WERI-Rb-1 (cell line): ENCODE results near the gene NRP2.

Experiments used
- DNase-seq: peaks from one replicate; pipeline ENCODE4 v3.0.0-alpha.2; 2020
- H3K27ac ChIP-seq: fragments of 250-450 bp; sonication (Bioruptor Pico); 2 replicates; pipeline ENCODE4 v1.5.1; 2020; ENCODE audit warnings: mild to moderate bottlenecking, moderate library complexity
- H3K27me3 ChIP-seq: fragments of 250-450 bp; sonication (Bioruptor Pico); 2 replicates; pipeline ENCODE4 v1.5.1; 2021; ENCODE audit warnings: mild to moderate bottlenecking, low read depth, moderate library complexity; ENCODE audit not compliant: insufficient read depth, severe bottlenecking
- H3K36me3 ChIP-seq: fragments of 250-450 bp; sonication (Bioruptor Pico); 2 replicates; pipeline ENCODE4 v1.5.1; 2020; ENCODE audit warnings: mild to moderate bottlenecking, moderate library complexity
- H3K4me3 ChIP-seq: 2 replicates; pipeline ENCODE4 v1.5.1; 2011; ENCODE audit warnings: low read depth, mild to moderate bottlenecking, control low read depth, low read length
- H3K9me3 ChIP-seq: fragments of 250-450 bp; sonication (Bioruptor Pico); 2 replicates; pipeline ENCODE4 v1.5.1; 2021; ENCODE audit warnings: mild to moderate bottlenecking, moderate library complexity; ENCODE audit not compliant: severe bottlenecking
- TF ChIP-seq, protein P1 (sequence below): IDR thresholded peaks from 2 replicates; pipeline ENCODE4 v1.5.1; 2011; ENCODE audit warnings: low read depth, mild to moderate bottlenecking, control low read depth, inconsistent platforms, low read length

The NRP2 gene

DNA sequence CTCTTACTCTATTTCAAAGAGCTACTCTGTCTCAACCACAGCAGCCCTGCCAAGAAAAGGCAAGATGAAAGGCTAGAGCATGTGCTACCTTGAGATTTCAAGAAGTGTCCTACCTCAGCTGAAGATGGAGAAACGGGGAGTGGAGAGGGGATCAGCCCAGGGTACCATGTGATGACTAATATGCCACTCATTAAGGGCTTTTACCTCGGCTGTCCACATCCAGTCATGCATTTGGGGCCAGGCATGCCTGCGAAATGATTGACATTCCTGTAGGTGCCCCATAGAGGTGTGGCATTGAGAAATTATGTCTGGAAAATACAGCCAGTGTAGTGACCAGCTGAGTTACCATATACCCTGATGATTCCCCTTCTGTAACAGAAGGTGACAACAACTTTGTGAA is 96.1 kb downstream of the NRP2 start:
- Histone ChIP-seq H3K4me3 (no peak overlapping the region), H3K36me3 (no peaks in the 10 kb centered on the region), H3K27me3 (no peaks in the 10 kb centered on the region), H3K9me3 (no peaks in the 10 kb centered on the region), H3K27ac (no peak overlapping the region)
- no peak for DNase-seq
- TF ChIP-seq, protein P1, sequence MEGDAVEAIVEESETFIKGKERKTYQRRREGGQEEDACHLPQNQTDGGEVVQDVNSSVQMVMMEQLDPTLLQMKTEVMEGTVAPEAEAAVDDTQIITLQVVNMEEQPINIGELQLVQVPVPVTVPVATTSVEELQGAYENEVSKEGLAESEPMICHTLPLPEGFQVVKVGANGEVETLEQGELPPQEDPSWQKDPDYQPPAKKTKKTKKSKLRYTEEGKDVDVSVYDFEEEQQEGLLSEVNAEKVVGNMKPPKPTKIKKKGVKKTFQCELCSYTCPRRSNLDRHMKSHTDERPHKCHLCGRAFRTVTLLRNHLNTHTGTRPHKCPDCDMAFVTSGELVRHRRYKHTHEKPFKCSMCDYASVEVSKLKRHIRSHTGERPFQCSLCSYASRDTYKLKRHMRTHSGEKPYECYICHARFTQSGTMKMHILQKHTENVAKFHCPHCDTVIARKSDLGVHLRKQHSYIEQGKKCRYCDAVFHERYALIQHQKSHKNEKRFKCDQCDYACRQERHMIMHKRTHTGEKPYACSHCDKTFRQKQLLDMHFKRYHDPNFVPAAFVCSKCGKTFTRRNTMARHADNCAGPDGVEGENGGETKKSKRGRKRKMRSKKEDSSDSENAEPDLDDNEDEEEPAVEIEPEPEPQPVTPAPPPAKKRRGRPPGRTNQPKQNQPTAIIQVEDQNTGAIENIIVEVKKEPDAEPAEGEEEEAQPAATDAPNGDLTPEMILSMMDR, result no peak

DNA sequence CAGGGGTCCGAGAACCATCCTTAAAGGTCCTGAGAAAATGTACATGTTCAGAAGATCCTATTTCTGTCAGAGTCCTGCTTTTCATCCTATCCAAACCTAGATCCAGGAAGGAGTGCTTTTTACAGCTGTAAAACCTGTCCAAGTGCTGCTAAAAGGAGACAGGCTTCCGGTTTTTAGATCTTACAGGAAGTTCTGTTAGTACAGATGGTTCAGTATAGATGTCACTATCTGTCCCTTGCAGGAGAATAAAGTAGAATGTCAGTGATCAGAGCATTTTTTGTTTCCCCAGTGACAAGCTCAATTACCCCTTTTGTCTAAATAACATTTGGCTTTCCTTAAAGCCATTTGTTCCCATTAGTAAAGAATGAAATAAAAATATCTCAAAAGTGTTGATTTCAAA is 98.3 kb downstream of the NRP2 start:
- Histone ChIP-seq H3K27me3 (no peaks in the 10 kb centered on the region), H3K27ac (no peak overlapping the region), H3K36me3 (no peaks in the 10 kb centered on the region), H3K4me3 (no peak overlapping the region), H3K9me3 (no peaks in the 10 kb centered on the region)
- no peak for DNase-seq
- TF ChIP-seq, protein P1, result no peak

DNA sequence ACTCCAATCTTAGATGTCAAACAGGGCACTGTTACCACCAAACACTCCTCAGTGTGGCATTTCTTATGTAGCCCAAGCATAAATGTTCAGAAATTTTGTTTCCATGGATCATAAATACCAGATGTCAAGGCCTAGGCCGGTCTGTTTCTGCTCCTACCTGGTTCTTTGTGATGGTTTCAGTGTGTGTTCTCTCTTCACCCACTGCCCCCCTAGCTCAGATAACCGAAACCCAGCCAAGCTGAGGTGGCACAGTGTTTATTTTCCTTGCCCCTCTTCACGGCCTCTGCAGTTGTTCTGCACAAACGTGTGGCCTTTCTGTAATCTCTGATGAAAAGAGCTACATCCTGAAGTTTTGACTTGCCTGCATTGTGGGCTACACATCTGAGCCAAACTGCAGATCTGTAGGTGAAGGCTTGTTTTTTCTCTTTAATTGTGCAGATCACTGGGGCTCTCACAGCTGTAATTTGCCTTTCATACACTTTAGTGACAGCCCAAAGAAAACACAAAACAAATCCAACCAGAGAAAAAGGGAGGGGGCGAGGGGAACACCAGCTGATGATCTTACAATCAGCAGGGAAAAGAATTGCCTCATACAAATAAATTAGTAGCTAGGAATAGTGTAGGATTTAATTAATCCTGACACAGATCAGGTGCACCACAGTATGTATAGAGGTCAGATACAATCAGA is 99.1 kb downstream of the NRP2 start:
- no peak for DNase-seq
- no peak overlapping the region for H3K27ac ChIP-seq
- no peaks in the 10 kb centered on the region for H3K36me3 ChIP-seq
- TF ChIP-seq, protein P1, result no peak
- no peaks in the 10 kb centered on the region for H3K27me3 ChIP-seq
- no peaks in the 10 kb centered on the region for H3K9me3 ChIP-seq
- no peak overlapping the region for H3K4me3 ChIP-seq

DNA sequence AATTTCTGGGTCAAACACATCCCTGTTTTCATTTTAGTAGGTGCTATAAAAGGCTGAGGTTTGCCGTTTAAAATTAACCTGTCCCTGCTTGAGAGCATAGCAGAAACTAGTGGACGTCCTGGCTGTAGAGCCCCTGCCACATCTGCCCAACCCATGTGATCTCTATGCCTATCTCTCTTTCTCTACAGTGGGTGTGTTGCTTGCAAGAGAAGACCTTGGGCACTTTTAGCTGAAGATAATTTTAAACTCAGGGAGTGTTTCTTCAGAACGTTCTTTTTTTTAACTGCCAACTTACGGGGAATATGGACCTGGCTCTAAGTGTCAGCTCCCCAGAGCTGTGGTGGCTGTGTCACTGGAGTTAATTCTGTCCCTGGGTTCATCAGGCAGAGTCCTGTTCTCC is 100.6 kb downstream of the NRP2 start:
- TF ChIP-seq, protein P1, result no peak

DNA sequence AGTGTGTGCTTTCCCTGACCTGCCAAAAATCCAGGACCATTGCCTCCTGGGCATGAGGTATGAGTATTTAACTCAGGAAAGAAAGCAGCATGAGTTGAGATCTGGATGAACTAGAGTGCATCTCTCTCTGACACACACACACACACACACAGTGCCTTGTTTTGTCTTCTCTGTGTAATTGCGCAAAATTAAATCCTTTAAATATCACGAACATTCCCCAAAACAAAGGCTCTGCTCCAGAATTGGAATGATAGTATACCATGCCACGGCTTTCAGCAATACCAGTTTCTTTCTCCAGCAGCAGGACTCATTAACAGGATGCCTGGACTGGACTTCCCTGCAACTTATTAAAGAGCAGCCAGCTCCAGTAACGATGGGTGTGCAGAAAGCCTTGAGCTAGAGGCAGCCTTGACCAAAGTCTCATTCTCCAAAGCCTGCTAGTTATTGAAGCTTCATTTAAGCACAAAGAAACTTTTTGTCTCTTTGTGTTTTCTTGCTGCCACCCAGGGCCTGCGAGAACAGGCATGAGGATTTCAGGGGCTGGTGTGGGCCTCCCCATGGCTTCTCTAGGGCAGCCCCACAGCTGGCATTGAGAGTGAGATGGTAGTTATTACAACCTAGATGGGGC is 101.7 kb downstream of the NRP2 start:
- no peak overlapping the region for H3K27ac ChIP-seq
- no peaks in the 10 kb centered on the region for H3K36me3 ChIP-seq
- H3K9me3 ChIP-seq, result no peaks in the 10 kb centered on the region
- TF ChIP-seq, protein P1, result no peak
- H3K4me3 ChIP-seq, result no peak overlapping the region
- no peaks in the 10 kb centered on the region for H3K27me3 ChIP-seq
- no peak for DNase-seq

More for the DNA sequence above, 100.6 kb downstream of the NRP2 start:
- H3K27me3 ChIP-seq, result no peaks in the 10 kb centered on the region
- H3K9me3 ChIP-seq, result no peaks in the 10 kb centered on the region
- H3K27ac ChIP-seq, result no peak overlapping the region
- no peak overlapping the region for H3K4me3 ChIP-seq
- no peaks in the 10 kb centered on the region for H3K36me3 ChIP-seq
- no peak for DNase-seq
